Measurements from ENCODE around the gene MSANTD1.
A peak's percentile ranks its signal among the peaks of the same experiment; 100 is the strongest.

MSANTD1 gene

DNA sequence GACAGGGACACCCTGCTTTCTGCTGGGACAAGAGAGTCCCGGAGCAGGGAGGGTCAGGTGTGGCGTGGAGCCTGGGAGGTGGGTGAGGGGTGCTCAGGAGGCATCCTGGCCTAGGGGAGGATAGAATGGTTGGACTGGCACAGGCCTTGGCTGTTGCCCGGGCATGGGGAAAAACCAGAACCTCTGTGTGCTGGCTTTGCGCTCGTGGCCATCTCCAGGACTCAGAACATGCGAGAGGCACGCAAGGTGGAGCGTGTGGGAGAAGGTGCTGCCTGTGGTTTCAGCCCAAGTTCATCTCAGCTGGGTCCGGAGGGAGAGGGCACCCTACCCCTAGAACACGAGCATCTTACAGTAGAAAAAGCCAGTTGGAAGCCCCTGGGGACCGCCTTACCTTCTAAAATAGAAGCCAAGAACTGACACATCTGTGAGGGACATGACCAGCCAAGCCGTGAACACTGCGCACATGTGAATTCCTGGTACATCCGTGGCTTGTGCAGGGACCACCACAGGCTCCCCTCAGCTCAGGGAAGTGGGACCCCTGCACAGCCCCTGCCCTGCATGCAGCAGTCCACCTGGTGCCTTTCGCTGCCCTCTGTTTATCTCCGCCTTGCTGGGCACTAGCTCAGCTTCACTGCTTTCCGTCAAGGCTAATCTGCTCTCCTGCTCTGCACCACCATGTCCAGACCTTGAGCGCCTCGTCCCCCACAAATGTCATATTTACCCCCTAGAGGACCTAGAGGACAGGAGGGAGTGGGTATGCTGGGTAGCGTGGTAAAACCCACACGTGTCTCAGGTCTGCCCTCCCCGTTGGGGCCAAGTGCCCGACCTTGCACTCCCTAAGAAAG, 13.5 kb downstream of the MSANTD1 start:
- DNase-seq (ENCODE audit: low read depth in 1 of 2, low spot score in 1 of 2), result no peak

DNA sequence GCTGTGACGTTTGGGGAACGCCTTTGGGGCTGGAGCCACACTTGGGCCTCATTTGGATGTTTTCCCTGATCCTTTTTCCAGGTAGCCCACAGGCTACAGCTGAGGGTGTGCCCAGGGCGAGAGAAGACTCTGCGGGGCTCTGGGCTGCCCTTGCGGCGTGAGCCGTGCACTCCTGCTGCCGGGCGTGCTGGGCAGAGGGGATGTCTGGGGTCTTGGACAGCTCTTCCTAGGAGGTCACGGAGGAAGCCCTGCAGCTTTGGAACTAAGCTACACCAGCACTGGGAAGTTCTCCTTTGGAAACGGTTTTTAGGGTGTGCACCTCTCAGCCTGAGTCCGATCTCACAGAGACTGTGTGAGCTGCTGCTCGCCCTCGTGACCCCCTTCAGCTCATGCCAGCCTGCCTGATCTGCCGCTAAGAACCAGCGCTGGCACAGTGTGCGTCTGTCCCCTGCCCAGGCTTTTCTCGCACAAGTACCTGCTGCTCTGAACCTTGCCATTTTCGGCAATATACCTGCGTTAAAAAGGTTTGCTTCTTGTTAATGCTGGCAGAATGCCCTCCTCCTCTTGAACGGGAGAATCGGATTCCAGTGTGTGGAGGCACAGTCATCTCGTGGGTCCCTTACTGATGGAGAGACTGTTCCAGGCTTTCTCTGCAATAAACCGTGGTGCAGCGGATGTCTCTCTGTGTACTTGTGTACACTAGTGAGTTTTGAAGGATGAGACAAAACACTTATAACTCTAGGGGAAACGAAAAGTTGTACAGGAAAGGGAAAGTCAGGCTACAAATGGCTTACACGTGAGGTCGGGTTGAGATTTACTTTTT, 14.3 kb downstream of the MSANTD1 start:
- no peak for DNase-seq (ENCODE audit: low read depth in 1 of 2, low spot score in 1 of 2)

DNA sequence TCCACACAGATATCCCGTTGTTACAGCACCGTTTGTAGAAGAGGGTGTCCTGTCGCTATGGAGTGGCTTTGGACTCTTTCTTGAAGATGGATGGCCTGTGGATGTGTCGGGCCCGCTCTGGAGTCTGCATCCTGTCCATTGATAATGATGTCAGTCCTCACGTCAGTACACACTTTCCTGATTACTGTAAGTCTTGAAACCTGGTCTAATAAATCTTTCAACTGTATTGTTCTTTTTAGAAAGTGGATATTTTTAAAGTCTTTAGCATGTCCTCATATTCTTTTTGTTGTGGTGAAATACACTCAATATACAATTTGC, 14.9 kb downstream of the MSANTD1 start:
- DNase-seq (ENCODE audit: low read depth in 1 of 2, low spot score in 1 of 2), result no peak

DNA sequence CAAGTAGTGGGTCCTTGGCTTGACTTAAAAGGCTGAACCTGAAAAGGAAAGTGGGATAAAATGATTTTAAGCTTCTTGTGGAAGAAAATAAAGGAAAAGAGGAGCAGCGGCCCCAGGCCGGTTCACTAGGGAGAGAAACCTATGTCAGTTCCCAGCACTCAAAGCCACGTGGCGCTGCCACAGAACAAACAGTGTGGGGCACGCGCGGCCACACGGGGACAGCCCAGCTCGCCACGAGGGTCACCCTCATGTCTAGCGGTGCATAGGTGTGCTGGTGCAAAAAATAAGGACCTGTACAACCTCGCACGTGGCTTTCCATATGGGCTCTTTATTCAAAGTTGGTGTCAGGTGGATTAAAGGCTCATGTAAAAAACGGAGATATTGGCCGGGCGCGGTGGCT, 17.1 kb downstream of the MSANTD1 start:
- DNase-seq (ENCODE audit: low read depth in 1 of 2, low spot score in 1 of 2), result no peak

DNA sequence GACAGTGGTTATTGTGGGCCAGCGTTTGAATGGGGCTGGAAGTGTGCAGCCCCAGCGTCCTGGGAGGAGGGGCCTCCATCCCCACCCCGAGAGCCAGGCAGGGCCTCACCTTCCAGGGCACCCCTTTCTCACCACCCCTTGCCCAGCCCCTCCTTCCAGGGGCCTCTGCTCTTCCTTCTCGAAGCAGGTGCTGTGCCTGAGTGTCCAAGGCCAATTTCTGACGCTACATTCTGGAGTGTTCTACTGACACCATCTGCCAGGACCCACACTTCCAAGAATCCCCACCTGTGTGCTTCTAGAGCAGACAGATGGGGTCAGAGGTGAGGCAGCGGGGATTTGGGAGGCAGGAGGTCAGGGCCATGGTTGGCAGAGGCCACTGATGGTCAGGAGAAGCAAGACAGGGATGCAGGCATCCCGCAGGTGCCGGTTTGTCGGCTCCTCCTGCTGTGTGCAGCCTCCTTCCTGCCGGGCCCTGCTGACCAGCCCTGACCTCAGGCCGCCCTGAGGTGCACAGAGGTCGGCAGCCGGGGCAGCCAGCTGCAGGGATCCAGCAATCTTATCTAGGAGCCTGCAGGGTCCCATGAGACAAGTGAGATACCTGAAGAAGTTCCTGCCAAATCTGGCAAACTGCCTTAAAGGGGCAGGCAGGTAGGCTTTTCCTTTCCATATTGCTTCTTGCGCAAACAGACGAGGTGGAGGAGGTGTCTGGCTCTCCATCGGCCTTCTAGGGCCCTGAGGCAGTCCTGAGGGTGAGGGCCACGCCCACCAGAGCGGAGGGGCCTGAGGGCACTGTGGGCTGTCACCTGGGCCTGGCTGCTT, 18.8 kb downstream of the MSANTD1 start:
- no peak for DNase-seq (ENCODE audit: low read depth in 1 of 2, low spot score in 1 of 2)

DNA sequence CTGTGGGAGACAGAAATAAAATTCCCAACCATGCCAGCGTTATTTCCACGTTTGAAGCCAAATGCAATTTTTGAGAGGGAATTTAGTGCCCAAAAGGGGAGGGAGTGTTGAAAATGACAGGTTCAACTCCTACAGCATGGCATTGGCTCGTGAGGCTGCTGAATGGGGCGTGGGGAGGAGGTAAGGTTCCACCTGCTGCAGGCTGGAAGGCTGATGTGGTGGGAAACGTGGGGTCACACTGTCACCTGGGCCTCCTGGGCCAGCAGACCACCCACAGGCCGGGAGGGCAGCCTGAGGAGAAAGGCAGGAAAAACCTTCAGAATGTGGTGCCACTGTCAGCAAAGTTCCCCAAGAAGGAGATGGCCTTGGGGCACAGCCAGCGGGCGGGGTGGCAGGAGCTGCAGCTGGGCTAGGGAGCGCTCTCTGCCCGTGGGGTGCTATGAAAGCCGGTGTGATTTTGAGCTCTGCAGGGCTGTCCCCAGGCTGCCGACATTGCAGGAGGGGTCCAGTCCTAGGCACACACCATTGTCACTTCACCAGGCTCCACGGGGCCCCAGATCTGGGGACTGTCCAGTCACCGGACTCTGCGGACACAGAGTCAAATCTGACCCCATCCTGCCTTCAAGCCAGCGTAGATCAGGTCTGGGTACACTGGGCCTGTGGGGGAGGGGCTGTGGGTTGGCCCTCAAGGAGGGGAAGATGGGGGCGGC, 19.6 kb downstream of the MSANTD1 start:
- DNase-seq (ENCODE audit: low read depth in 1 of 2, low spot score in 1 of 2), result peak in 1 of 2 donors; percentile 2

DNA sequence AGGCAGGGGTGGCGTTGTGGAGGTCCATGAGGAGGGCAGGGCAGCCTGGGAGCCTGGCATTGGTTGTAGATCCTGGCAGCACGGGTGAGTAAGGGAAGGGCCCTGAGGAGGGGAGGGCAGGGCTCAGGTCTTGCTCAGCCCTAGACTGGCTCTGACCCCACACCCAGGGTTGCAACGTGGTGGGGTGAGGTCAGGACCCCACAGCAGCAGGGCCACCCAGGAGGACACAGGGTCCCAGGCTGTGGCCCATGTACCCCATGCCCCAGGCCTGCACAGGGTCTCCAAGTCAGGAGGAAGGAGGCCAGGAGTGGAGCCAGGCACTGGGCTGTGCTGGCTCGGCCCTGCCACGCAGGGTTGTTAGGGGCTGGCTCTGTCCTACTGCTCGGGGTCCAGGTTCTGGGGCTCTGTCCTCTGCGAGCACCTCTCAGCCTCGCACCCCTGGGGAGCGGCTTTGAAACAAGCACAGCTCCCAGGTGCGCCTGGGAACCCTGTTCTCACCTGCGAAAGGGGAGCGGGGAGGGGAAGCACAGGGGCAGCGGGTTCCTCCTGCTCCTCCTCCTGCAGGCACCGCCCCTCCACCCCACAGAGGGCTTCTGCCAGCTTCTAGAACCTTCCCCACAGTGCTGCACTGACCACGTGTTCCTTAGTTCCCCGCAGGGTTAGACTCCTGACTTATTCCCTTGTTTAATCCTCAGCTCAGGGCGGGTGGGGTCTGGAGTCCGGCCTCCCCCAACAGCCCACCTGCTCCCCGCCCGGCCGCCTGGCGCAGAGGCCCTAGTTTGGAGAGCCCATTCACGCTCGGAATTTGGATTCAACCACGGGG, 20.4 kb downstream of the MSANTD1 start:
- DNase-seq (ENCODE audit: low read depth in 1 of 2, low spot score in 1 of 2), result peak in 1 of 2 donors; percentile 2

DNA sequence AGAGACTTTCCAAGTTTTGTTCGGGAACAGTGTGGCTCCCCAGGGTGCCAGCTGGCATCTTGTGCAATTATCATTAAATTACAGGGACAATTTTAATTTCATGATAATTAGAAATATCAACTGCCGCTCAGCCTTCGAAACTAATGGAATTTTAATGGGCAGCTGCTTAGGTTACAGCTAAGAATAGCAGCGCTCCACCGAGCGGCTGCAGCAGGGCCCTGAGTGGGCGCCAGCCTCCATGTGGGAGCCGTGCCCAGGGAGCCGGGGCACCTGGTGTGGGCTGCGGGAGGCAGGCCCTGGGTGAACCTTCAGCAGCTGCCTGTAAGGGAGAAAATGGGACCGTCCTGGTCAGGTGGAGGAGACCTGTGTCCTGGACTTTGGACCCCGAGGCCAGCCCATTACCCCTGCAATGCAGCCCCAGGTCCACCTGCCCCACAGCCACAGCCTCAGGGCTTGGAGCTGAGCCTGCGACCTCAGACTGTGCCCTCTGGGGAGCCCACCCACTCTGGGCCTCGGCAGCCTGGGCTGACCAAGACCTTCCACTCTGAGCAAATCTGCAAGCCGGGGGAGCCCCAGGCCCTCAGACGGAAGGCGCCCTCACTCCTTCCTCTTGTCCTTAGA, 21.1 kb downstream of the MSANTD1 start:
- DNase-seq (ENCODE audit: low read depth in 1 of 2, low spot score in 1 of 2), result no peak

DNA sequence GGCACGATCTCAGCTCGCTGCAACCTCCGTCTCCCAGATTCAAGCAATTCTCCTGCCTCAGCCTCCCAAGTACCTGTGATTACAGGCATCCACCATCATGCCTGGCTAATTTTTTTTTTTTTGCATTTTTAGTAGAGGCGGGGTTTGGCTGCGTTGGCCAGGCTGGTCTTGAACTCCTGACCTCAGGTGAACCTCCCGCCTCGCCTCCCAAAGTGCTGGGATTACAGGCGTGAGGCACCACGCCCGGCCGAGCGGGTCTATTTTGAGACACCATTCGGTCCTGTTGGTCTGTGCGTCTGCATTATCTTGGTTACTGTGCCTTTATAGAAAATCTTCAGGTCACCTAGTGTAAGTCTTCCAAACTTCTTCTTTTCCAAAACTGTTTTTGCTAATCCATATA, 22.2 kb downstream of the MSANTD1 start:
- no peak for DNase-seq (ENCODE audit: low read depth in 1 of 2, low spot score in 1 of 2)

DNA sequence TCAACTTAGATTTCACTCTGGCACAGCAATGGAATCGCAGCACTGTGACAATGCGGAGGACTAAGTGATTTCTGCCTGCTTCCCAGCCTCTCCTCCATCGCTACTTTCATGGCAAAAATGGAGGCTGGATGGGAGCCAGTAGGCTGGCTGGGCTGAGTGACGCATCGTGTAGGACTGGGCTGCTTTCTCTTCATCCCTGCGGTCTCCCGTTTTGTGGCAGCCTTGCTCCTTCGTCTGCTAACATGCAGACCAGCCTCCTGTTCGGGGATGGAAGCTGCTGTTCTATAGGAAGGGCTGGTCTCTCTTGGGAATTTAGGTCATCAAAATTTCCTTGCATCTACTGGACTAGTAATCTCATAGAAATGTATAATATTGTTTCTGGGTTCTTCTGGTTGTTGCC, 28.0 kb downstream of the MSANTD1 start:
- DNase-seq (ENCODE audit: low read depth in 1 of 2, low spot score in 1 of 2), result no peak

DNA sequence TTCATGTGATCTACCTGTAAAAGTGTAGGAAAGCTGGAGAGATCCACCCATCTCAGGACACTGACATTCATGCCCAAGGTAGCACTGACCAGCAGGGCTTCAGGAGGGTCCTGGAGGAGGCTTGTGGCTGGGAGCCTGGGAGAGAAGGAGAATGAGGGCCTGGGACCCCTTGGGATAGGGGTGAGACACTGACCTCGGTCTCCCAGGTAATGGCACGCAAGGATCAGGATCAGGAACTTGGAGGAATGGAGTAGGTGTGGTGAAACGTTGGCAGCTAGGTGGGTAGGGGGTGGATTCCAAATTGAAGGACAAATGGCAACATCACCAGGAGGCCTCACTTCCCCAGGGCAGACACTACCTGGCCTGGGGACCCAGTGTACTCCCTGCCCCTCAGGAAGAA, 31.5 kb downstream of the MSANTD1 start:
- no peak for DNase-seq (ENCODE audit: low read depth in 1 of 2, low spot score in 1 of 2)

DNA sequence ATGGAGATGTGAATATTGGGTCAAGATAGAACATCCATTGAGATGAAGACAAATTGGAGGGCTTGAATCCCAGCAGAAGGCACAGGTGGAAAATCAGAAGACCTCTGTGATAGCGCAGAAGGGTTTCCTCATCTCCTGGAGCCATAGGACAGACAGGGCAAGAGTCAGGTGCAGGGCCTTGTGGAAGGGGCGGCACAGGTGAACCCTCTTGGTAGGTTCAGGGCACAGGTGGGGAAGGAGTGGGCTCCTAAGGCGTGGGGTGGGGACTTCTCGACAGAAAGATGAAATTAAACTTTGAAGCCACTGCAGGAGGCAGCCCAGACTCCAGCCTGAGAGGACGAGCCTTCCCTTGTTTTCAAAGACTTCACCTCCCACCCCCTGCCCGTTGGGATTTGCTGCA, 34.5 kb downstream of the MSANTD1 start:
- no peak for DNase-seq (ENCODE audit: low read depth in 1 of 2, low spot score in 1 of 2)

DNA sequence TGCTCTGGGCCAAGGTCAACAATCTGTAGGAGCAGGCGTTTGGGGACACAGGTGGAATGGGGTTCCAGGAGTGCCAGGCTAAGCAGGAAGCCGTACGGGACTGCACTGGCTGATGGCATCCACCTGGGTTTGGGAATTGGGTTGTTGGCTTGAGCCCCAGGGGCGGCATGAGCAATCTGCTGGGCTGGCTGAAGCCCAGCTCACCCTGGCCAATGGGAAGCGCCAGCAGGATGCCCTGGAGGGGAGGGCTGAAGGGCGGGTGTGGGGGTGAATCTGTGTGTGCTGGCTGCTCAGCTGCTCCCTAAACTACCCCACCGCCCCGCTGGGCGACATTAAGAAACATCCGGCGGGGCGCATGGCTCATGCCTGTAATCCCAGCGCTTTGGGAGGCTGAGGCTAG, 35.0 kb downstream of the MSANTD1 start:
- no peak for DNase-seq (ENCODE audit: low read depth in 1 of 2, low spot score in 1 of 2)

DNA sequence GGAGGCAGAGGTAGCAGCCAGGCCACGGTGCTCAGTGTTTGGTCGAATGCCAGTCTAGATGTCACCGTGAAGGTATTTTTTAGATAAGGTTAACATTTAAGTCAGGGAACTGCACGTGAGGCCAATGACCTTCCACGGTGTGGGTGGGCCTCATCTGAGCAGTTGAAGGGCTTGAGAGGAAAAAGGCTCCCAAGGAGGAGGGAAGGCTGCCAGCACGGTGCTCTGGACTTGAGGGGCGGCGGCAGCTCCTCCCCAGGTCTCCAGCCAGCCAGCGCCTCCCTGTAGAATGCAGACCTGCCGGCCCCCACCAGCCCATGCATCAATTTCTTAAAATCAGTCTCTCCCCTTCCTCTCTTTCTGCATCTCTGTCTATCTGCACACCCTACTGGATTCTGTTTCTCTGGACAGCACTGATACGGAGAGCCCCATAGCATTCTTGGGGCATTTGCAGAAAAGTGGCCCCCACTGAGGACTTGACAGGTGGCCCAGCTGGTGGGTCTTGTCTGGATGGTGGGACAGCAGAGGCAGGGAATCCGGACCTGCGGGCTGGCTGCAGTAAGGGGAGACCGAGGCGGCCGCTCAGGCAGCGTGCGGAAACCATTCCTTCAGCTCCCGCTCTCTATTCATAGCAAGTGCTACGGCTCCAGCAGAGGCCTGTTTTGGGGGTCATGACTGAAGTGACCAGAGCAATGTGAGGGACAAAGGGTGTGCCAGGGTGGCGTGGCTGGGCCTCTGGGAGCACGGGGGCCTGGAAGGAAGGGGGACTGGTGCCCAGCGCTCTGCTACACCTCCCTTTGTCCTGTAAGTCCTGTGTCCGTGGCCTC, 36.0 kb downstream of the MSANTD1 start:
- no peak for DNase-seq (ENCODE audit: low read depth in 1 of 2, low spot score in 1 of 2)

DNA sequence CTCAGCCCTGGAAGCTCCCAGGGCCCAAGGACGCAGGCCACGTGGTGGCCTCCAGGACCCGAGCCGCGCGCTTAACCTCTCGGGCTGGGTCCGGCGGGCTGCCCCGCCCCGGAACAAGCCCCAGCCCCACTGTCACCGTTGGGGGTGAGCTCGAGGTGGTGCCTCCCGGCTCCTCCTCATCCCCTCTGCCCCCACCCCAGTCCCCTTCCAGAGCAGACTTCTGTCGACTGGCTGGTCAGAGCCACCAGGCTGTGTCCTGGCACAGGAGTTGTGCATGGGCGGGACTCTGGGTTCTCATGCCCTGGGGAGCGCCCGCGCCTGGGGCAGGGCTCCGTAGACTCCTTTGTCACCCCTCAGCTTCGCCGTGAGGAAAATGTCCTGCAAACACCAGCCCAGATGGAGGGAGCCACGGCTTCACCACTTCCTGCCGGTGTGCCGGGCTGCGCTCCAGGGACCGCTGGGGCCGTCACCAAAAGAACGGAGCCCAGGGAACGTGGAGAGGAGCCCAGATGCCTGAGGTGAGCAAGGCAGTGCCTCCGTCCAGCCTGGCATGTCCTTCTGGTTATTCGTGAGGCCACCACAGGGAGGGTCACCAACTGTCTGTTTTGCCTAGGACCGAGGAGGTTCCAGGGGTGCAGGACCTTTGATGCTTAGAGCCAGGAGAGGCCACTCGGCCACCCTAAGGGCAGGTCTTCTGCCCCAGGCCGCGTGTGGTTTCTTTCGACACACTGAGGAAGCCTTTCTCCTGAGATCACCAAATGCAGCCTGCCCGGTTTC, 36.8 kb downstream of the MSANTD1 start:
- no peak for DNase-seq (ENCODE audit: low read depth in 1 of 2, low spot score in 1 of 2)

DNA sequence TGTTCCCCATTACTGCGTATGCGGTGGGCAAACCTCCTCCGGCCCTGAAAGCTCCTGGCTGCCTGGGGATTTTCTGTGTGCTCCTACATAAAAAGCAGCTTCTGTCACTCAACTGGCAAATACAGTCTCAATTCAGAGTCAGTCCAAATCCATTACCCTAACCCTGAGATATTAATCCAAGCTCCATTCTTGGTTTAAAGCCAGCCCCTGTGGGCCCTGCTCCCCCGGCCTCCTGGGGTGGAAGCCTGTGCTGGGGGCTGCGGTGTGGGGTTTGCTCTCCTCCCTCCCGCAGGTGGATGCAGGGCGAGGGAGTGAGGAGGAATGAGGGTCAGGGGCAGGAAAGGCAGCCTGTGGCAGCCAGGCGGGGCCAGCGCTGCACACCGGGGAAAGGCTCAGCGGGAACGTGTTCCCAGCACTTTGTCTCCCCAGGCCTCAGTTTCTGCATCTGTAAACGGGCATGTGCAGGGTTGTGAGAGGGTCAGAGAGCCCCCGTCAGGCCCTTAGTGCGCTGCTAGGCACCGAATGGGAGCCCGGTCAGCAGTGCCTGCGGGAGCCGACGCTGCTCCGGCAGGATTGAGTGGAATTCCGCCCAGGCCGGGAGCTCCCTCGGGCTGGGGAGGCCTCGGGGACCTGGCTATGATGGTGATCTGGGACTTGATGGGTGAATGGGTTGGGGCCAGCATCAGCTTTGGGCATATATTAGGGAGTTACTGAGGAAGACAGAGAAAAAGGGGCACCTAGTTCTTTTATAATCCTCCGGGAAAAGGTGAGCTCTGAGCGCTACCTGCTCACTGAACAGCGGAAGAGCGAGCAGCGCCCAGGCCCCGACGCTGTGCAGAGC, 37.6 kb downstream of the MSANTD1 start:
- no peak for DNase-seq (ENCODE audit: low read depth in 1 of 2, low spot score in 1 of 2)

DNA sequence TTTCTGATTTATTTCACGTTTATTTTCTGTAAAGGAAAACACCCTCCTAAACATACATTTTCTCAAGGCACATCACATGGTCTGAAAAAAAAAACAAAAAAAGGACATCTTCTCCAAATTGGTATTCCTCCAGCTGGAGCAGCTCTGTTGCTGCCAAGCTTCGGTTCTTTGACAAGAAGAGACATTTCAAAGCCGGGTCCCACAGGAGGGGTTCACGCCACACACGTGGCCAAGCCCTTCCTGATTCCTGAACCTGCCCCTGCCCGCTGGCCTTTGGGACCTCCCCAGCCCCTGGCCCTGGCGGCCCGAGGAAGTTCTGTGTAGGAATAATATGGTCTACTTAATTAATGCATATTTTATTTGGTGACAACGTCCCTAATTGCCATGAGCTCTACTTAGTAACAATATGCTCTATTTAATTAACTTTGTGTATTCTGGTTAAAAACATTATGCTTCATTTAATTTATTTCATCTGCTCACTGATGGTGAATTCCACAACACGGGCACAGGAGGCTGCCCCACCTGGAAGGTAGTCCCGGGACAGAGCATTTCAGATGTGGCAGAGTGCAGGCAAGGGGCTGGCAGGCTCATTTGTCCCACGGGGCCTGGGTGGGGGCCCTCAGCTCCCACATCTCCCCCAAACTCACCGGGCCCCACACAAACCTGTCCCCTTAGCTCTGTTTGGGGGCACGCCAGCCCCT, 38.5 kb downstream of the MSANTD1 start:
- DNase-seq (ENCODE audit: low read depth in 1 of 2, low spot score in 1 of 2), result no peak
